Measurements from ENCODE around the gene METAP1. TPM values are rescaled to one million over a fixed set of nuclear protein-coding genes. Genes with fewer than 3 reads are reported as not detected.
"Not testable (repeated sequence)": the region's sequence is repeated elsewhere in the genome, so short reads cannot be mapped to it uniquely, and the experiment has no call there.

METAP1 gene
- total RNA-seq, 1 donor = 52.8 TPM

- TF ChIP-seq, protein P1, sequence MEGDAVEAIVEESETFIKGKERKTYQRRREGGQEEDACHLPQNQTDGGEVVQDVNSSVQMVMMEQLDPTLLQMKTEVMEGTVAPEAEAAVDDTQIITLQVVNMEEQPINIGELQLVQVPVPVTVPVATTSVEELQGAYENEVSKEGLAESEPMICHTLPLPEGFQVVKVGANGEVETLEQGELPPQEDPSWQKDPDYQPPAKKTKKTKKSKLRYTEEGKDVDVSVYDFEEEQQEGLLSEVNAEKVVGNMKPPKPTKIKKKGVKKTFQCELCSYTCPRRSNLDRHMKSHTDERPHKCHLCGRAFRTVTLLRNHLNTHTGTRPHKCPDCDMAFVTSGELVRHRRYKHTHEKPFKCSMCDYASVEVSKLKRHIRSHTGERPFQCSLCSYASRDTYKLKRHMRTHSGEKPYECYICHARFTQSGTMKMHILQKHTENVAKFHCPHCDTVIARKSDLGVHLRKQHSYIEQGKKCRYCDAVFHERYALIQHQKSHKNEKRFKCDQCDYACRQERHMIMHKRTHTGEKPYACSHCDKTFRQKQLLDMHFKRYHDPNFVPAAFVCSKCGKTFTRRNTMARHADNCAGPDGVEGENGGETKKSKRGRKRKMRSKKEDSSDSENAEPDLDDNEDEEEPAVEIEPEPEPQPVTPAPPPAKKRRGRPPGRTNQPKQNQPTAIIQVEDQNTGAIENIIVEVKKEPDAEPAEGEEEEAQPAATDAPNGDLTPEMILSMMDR (IDR thresholded peaks at IDR 0.05; ENCODE audit: extremely low read depth, low read depth, low read length) = no peak
Measured at GRCh38 chr4:99022566-99022965, 27.0 kb downstream of the METAP1 start.

DNA sequence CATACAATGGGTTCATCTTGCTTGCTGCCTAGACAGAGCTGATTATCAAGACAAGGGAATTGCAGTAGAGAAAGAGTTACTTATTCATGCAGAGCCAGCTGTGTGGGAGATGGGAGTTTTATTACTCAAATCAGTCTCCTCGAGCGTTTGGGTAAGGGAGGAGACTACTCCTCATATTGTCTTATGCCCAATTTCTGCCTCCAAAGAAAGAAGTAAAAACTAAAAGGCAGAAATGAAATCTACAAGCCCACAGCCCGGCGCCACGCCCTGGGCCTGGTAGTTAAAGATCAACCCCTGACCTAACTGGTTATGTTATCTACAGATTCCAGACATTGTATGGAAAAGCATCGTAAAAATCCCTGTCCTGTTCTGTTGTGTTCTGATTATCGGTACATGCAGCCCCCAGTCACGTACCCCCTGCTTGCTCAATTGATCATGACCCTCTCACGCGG is 28.3 kb downstream of the METAP1 start:
- not testable (repeated sequence) for H3K36me3 ChIP-seq (ENCODE audit: insufficient read depth, low read length); H3K27me3 ChIP-seq (ENCODE audit: insufficient read depth, low read length); H3K27ac ChIP-seq (ENCODE audit: low read depth, low read length); H3K4me1 ChIP-seq (ENCODE audit: insufficient read depth, low read length); H3K4me3 ChIP-seq (ENCODE audit: insufficient read depth, low read length); H3K9me3 ChIP-seq (ENCODE audit: low read depth, low read length); H3K4me2 ChIP-seq (ENCODE audit: insufficient read depth, low read length); H2AFZ ChIP-seq (ENCODE audit: low read length)
- Histone ChIP-seq H3K79me2 (ENCODE audit: insufficient read depth, low read length) (peaks cover 92% of the 10 kb centered on the region), H4K20me1 (ENCODE audit: insufficient read depth, low read length) (peaks cover 20% of the 10 kb centered on the region)
- peak; percentile 15 for DNase-seq (ENCODE audit: insufficient read length, low spot score, missing footprints)

More at GRCh38 chr4:99022566-99022965, 27.0 kb downstream of the METAP1 start:
- no peak for DNase-seq (ENCODE audit: insufficient read length, low spot score, missing footprints)
- Histone ChIP-seq H3K27ac (ENCODE audit: low read depth, low read length) (no peak overlapping the region), H3K27me3 (ENCODE audit: insufficient read depth, low read length) (no peaks in the 10 kb centered on the region), H4K20me1 (ENCODE audit: insufficient read depth, low read length) (peaks cover 22% of the 10 kb centered on the region), H3K4me1 (ENCODE audit: insufficient read depth, low read length) (peaks cover under 1% of the 10 kb centered on the region), H3K9me3 (ENCODE audit: low read depth, low read length) (peaks cover 5% of the 10 kb centered on the region), H3K4me2 (ENCODE audit: insufficient read depth, low read length) (no peak overlapping the region), H3K4me3 (ENCODE audit: insufficient read depth, low read length) (no peak overlapping the region), H3K79me2 (ENCODE audit: insufficient read depth, low read length) (peaks cover 97% of the 10 kb centered on the region), H2AFZ (ENCODE audit: low read length) (no peak overlapping the region), H3K36me3 (ENCODE audit: insufficient read depth, low read length) (no peaks in the 10 kb centered on the region)

GRCh38 chr4:99024481-99025275 is 29.2 kb downstream of the METAP1 start:
- no peak overlapping the region for H3K27ac ChIP-seq (ENCODE audit: low read depth, low read length)
- peaks cover 5% of the 10 kb centered on the region for H3K9me3 ChIP-seq (ENCODE audit: low read depth, low read length)
- no peak overlapping the region for H2AFZ ChIP-seq (ENCODE audit: low read length)
- TF ChIP-seq, protein P1 (IDR thresholded peaks at IDR 0.05; ENCODE audit: extremely low read depth, low read depth, low read length) = no peak
- no peaks in the 10 kb centered on the region for H3K36me3 ChIP-seq (ENCODE audit: insufficient read depth, low read length)
- peaks cover 86% of the 10 kb centered on the region for H3K79me2 ChIP-seq (ENCODE audit: insufficient read depth, low read length)
- DNase-seq (ENCODE audit: insufficient read length, low spot score, missing footprints) = no peak
- H4K20me1 ChIP-seq (ENCODE audit: insufficient read depth, low read length) = peaks cover 20% of the 10 kb centered on the region
- peaks cover 5% of the 10 kb centered on the region for H3K4me1 ChIP-seq (ENCODE audit: insufficient read depth, low read length)
- H3K4me2 ChIP-seq (ENCODE audit: insufficient read depth, low read length) = no peak overlapping the region
- no peak overlapping the region for H3K4me3 ChIP-seq (ENCODE audit: insufficient read depth, low read length)
- no peaks in the 10 kb centered on the region for H3K27me3 ChIP-seq (ENCODE audit: insufficient read depth, low read length)

DNA sequence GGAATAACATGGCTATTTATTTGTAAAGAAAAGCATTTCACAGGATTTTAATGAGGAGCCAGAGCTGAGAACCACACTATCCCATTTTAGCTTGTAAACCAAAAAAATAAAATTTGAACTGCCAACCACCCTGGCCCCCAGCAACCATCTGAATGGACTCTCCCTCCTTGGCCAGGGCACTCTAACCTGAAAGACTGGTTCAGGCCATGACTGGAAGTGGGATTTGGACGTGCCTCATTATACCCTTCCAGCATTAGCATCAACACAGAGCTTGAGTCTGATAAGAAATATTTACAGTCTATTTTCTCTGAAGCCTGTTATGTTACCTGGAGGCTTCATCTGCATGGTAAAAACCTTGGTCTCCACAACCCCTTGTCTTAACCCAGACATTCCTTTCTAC is 30.0 kb downstream of the METAP1 start:
- peaks cover 17% of the 10 kb centered on the region for H4K20me1 ChIP-seq (ENCODE audit: insufficient read depth, low read length)
- TF ChIP-seq, protein P1 (IDR thresholded peaks at IDR 0.05; ENCODE audit: extremely low read depth, low read depth, low read length) = no peak
- no peaks in the 10 kb centered on the region for H3K27me3 ChIP-seq (ENCODE audit: insufficient read depth, low read length)
- no peak for DNase-seq (ENCODE audit: insufficient read length, low spot score, missing footprints)
- H3K27ac ChIP-seq (ENCODE audit: low read depth, low read length) = no peak overlapping the region
- H3K9me3 ChIP-seq (ENCODE audit: low read depth, low read length) = peaks cover 5% of the 10 kb centered on the region
- H3K4me2 ChIP-seq (ENCODE audit: insufficient read depth, low read length) = no peak overlapping the region
- no peak overlapping the region for H2AFZ ChIP-seq (ENCODE audit: low read length)
- H3K36me3 ChIP-seq (ENCODE audit: insufficient read depth, low read length) = no peaks in the 10 kb centered on the region
- H3K4me1 ChIP-seq (ENCODE audit: insufficient read depth, low read length) = peaks cover 5% of the 10 kb centered on the region
- peaks cover 86% of the 10 kb centered on the region for H3K79me2 ChIP-seq (ENCODE audit: insufficient read depth, low read length)
- H3K4me3 ChIP-seq (ENCODE audit: insufficient read depth, low read length) = no peak overlapping the region
